ENCODE results near the gene NUDT2. TPM values are rescaled to one million over a fixed set of nuclear protein-coding genes. Genes with fewer than 3 reads are reported as not detected.
"Not testable (repeated sequence)": the region's sequence is repeated elsewhere in the genome, so short reads cannot be mapped to it uniquely, and the experiment has no call there.

NUDT2 gene
- 10 to 100 TPM; 22.2 to 25.3 TPM for total RNA-seq
- polyA plus RNA-seq (ENCODE audit: insufficient read length in 2 of 2) = 10 to 100 TPM; 27.6 to 30.2 TPM
- long read RNA-seq, donor 1, transcript NUDT2-201 (4 exons, 960 nt) = major isoform, 8 of 11 reads
- long read RNA-seq, donor 1, partial matches to known transcripts = 0 of 11 reads
- long read RNA-seq, donor 1, other reads (novel, unspliced or antisense) = 0 of 11 reads
- long read RNA-seq, donor 2, transcript NUDT2-201 (4 exons, 960 nt) = major isoform, 9 of 9 reads
- long read RNA-seq, donor 2, partial matches to known transcripts = 0 of 9 reads
- long read RNA-seq, donor 2, other reads (novel, unspliced or antisense) = 0 of 9 reads
- long read RNA-seq, donor 3, partial matches to known transcripts = 0 of 4 reads
- long read RNA-seq, donor 3, other reads (novel, unspliced or antisense) = 0 of 4 reads
- long read RNA-seq, donor 4, transcript NUDT2-201 (4 exons, 960 nt) = major isoform, 13 of 23 reads
- long read RNA-seq, donor 4, partial matches to known transcripts = 9 of 23 reads
- long read RNA-seq, donor 4, other reads (novel, unspliced or antisense) = 0 of 23 reads

GRCh38 chr9:34328987-34329832, at the start of gene NUDT2, which contains the start of gene KIF24:
NUDT2 (plus strand) TSS chr9:34329569; CDS start chr9:34339040, 9,471 bp downstream.
KIF24 (minus strand) TSS chr9:34329268; CDS start chr9:34311346, 17,922 bp downstream.
- H3K27me3 ChIP-seq (ENCODE audit: control insufficient read depth, insufficient read depth, low read length) = no peaks in the 10 kb centered on the region
- WGBS (ENCODE audit: insufficient coverage) = 0% methylated on average over 62 of the region's 64 CpGs
- no peaks in the 10 kb centered on the region for H3K9me3 ChIP-seq (ENCODE audit: control insufficient read depth, insufficient read depth, low read length)
- peaks cover 18% of the 10 kb centered on the region for H3K4me1 ChIP-seq (ENCODE audit: control insufficient read depth, insufficient read depth, low read length)
- peak within 1 kb of the TSS; percentile 86 for H3K4me3 ChIP-seq (ENCODE audit: low read depth, low read length)
- no peaks in the 10 kb centered on the region for H3K36me3 ChIP-seq (ENCODE audit: control insufficient read depth, insufficient read depth, low read length)
- peak within 1 kb of the TSS; percentile 97 for H3K27ac ChIP-seq (ENCODE audit: low read depth, low read length)
- DNase-seq (ENCODE audit: low read depth in 4 of 6, low spot score in 6 of 6) = peak; percentile 98 to 100 (median 100)

- no peaks in the 10 kb centered on the region for H3K27me3 ChIP-seq (ENCODE audit: control insufficient read depth, insufficient read depth, low read length)
- no peaks in the 10 kb centered on the region for H3K9me3 ChIP-seq (ENCODE audit: control insufficient read depth, insufficient read depth, low read length)
- WGBS (ENCODE audit: insufficient coverage) = 86% methylated on average over 1 of the region's 1 CpG
- no peak overlapping the region for H3K27ac ChIP-seq (ENCODE audit: low read depth, low read length)
- H3K4me3 ChIP-seq (ENCODE audit: low read depth, low read length) = no peak overlapping the region
- DNase-seq (ENCODE audit: low read depth in 4 of 6, low spot score in 6 of 6) = no peak
- no peaks in the 10 kb centered on the region for H3K4me1 ChIP-seq (ENCODE audit: control insufficient read depth, insufficient read depth, low read length)
- no peaks in the 10 kb centered on the region for H3K36me3 ChIP-seq (ENCODE audit: control insufficient read depth, insufficient read depth, low read length)
Observed at GRCh38 chr9:34282096-34282495, 47.3 kb upstream of the NUDT2 start.

- Histone ChIP-seq H3K4me1 (ENCODE audit: control insufficient read depth, insufficient read depth, low read length) (no peaks in the 10 kb centered on the region), H3K27ac (ENCODE audit: low read depth, low read length) (no peak overlapping the region), H3K27me3 (ENCODE audit: control insufficient read depth, insufficient read depth, low read length) (no peaks in the 10 kb centered on the region), H3K36me3 (ENCODE audit: control insufficient read depth, insufficient read depth, low read length) (no peaks in the 10 kb centered on the region), H3K9me3 (ENCODE audit: control insufficient read depth, insufficient read depth, low read length) (no peaks in the 10 kb centered on the region), H3K4me3 (ENCODE audit: low read depth, low read length) (no peak overlapping the region)
- 100% methylated on average over 2 of the region's 2 CpGs for whole genome bisulfite sequencing (ENCODE audit: insufficient coverage)
- DNase-seq (ENCODE audit: low read depth in 4 of 6, low spot score in 6 of 6) = no peak
Observed at GRCh38 chr9:34289159-34289558, 40.2 kb upstream of the NUDT2 start.

- DNase-seq (ENCODE audit: low read depth in 4 of 6, low spot score in 6 of 6) = no peak
- no peaks in the 10 kb centered on the region for H3K4me1 ChIP-seq (ENCODE audit: control insufficient read depth, insufficient read depth, low read length)
- no peaks in the 10 kb centered on the region for H3K9me3 ChIP-seq (ENCODE audit: control insufficient read depth, insufficient read depth, low read length)
- no peak overlapping the region for H3K4me3 ChIP-seq (ENCODE audit: low read depth, low read length)
- 100% methylated on average over 1 of the region's 2 CpGs for WGBS (ENCODE audit: insufficient coverage)
- H3K27ac ChIP-seq (ENCODE audit: low read depth, low read length) = no peak overlapping the region
- no peaks in the 10 kb centered on the region for H3K27me3 ChIP-seq (ENCODE audit: control insufficient read depth, insufficient read depth, low read length)
- no peaks in the 10 kb centered on the region for H3K36me3 ChIP-seq (ENCODE audit: control insufficient read depth, insufficient read depth, low read length)
Observed at GRCh38 chr9:34291023-34291422, 38.3 kb upstream of the NUDT2 start.

GRCh38 chr9:34291423-34291822, 37.9 kb upstream of the NUDT2 start:
- DNase-seq (ENCODE audit: low read depth in 4 of 6, low spot score in 6 of 6) = no peak
- H3K4me3 ChIP-seq (ENCODE audit: low read depth, low read length) = no peak overlapping the region
- WGBS (ENCODE audit: insufficient coverage) = 100% methylated on average over 2 of the region's 2 CpGs
- H3K27me3 ChIP-seq (ENCODE audit: control insufficient read depth, insufficient read depth, low read length) = no peaks in the 10 kb centered on the region
- no peak overlapping the region for H3K27ac ChIP-seq (ENCODE audit: low read depth, low read length)
- no peaks in the 10 kb centered on the region for H3K4me1 ChIP-seq (ENCODE audit: control insufficient read depth, insufficient read depth, low read length)
- no peaks in the 10 kb centered on the region for H3K36me3 ChIP-seq (ENCODE audit: control insufficient read depth, insufficient read depth, low read length)
- H3K9me3 ChIP-seq (ENCODE audit: control insufficient read depth, insufficient read depth, low read length) = no peaks in the 10 kb centered on the region

GRCh38 chr9:34292552-34292951, 36.8 kb upstream of the NUDT2 start:
- WGBS (ENCODE audit: insufficient coverage) = no CpG with 5 or more reads among the region's 2 CpGs
- no peaks in the 10 kb centered on the region for H3K36me3 ChIP-seq (ENCODE audit: control insufficient read depth, insufficient read depth, low read length)
- H3K9me3 ChIP-seq (ENCODE audit: control insufficient read depth, insufficient read depth, low read length) = no peaks in the 10 kb centered on the region
- no peak overlapping the region for H3K4me3 ChIP-seq (ENCODE audit: low read depth, low read length)
- H3K27ac ChIP-seq (ENCODE audit: low read depth, low read length) = no peak overlapping the region
- no peaks in the 10 kb centered on the region for H3K4me1 ChIP-seq (ENCODE audit: control insufficient read depth, insufficient read depth, low read length)
- no peak for DNase-seq (ENCODE audit: low read depth in 4 of 6, low spot score in 6 of 6)
- no peaks in the 10 kb centered on the region for H3K27me3 ChIP-seq (ENCODE audit: control insufficient read depth, insufficient read depth, low read length)

GRCh38 chr9:34301064-34301463, 28.3 kb upstream of the NUDT2 start:
- H3K9me3 ChIP-seq (ENCODE audit: control insufficient read depth, insufficient read depth, low read length); DNase-seq (ENCODE audit: low read depth in 4 of 6, low spot score in 6 of 6); H3K27me3 ChIP-seq (ENCODE audit: control insufficient read depth, insufficient read depth, low read length); H3K4me3 ChIP-seq (ENCODE audit: low read depth, low read length); H3K27ac ChIP-seq (ENCODE audit: low read depth, low read length); H3K4me1 ChIP-seq (ENCODE audit: control insufficient read depth, insufficient read depth, low read length); H3K36me3 ChIP-seq (ENCODE audit: control insufficient read depth, insufficient read depth, low read length): not testable (repeated sequence)
- 92% methylated on average over 3 of the region's 7 CpGs for WGBS (ENCODE audit: insufficient coverage)

GRCh38 chr9:34308316-34308715, 21.1 kb upstream of the NUDT2 start:
- not testable (repeated sequence) for H3K4me3 ChIP-seq (ENCODE audit: low read depth, low read length); DNase-seq (ENCODE audit: low read depth in 4 of 6, low spot score in 6 of 6); H3K36me3 ChIP-seq (ENCODE audit: control insufficient read depth, insufficient read depth, low read length); H3K9me3 ChIP-seq (ENCODE audit: control insufficient read depth, insufficient read depth, low read length); H3K4me1 ChIP-seq (ENCODE audit: control insufficient read depth, insufficient read depth, low read length); H3K27ac ChIP-seq (ENCODE audit: low read depth, low read length); H3K27me3 ChIP-seq (ENCODE audit: control insufficient read depth, insufficient read depth, low read length)
- WGBS (ENCODE audit: insufficient coverage) = 94% methylated on average over 3 of the region's 3 CpGs

- DNase-seq (ENCODE audit: low read depth in 4 of 6, low spot score in 6 of 6) = no peak
- Histone ChIP-seq H3K27ac (ENCODE audit: low read depth, low read length) (no peak overlapping the region), H3K9me3 (ENCODE audit: control insufficient read depth, insufficient read depth, low read length) (no peaks in the 10 kb centered on the region), H3K36me3 (ENCODE audit: control insufficient read depth, insufficient read depth, low read length) (no peaks in the 10 kb centered on the region), H3K27me3 (ENCODE audit: control insufficient read depth, insufficient read depth, low read length) (no peaks in the 10 kb centered on the region), H3K4me1 (ENCODE audit: control insufficient read depth, insufficient read depth, low read length) (no peaks in the 10 kb centered on the region), H3K4me3 (ENCODE audit: low read depth, low read length) (no peak overlapping the region)
- WGBS (ENCODE audit: insufficient coverage) = 100% methylated on average over 1 of the region's 1 CpG
Observed at GRCh38 chr9:34310215-34310614, 19.2 kb upstream of the NUDT2 start.
